ENCODE data around the gene ASAP2. TPM values are rescaled to one million over a fixed set of nuclear protein-coding genes. Genes with fewer than 3 reads are reported as not detected.

ASAP2 gene
- total RNA-seq, 2 donors from 2014 or later: 9.2 to 17.8 TPM

GRCh38 chr2:9221223-9221622 lies 14.6 kb downstream of the ASAP2 start:
- H3K9me3 ChIP-seq: no peaks in the 10 kb centered on the region
- intact Hi-C loops (cut with DNase I): no loop called here
- TF ChIP-seq POLR2A (IDR thresholded peaks at IDR 0.05) (no peak), POLR2AphosphoS5 (IDR thresholded peaks at IDR 0.05) (no peak), CTCF (IDR thresholded peaks at IDR 0.05) (no peak)
- no peak overlapping the region for H3K27ac ChIP-seq
- no peaks in the 10 kb centered on the region for H3K4me1 ChIP-seq (replicated peaks)
- H3K36me3 ChIP-seq: no peaks in the 10 kb centered on the region
- no peak overlapping the region for H3K4me3 ChIP-seq
- 78% methylated on average over 1 of the region's 1 CpG for WGBS
- no peaks in the 10 kb centered on the region for H3K27me3 ChIP-seq (replicated peaks; ENCODE audit: insufficient read depth)
- no peak for DNase-seq (ENCODE audit: low spot score)

GRCh38 chr2:9222239-9222892 lies 15.8 kb downstream of the ASAP2 start:
- peak overlapping the region in 1 of 2 donors; percentile 24 for H3K27ac ChIP-seq
- no peaks in the 10 kb centered on the region for H3K27me3 ChIP-seq (replicated peaks; ENCODE audit: insufficient read depth)
- TF ChIP-seq CTCF (IDR thresholded peaks at IDR 0.05): no peak
- peak; percentile 17 for TF ChIP-seq POLR2AphosphoS5 (IDR thresholded peaks at IDR 0.05)
- TF ChIP-seq POLR2A (IDR thresholded peaks at IDR 0.05): no peak
- no peaks in the 10 kb centered on the region for H3K36me3 ChIP-seq
- H3K4me1 ChIP-seq (replicated peaks): no peaks in the 10 kb centered on the region
- peak; percentile 49 for DNase-seq (ENCODE audit: low spot score)
- H3K4me3 ChIP-seq: no peak overlapping the region
- intact Hi-C loops (cut with DNase I): no loop called here
- 17% methylated on average over 9 of the region's 9 CpGs for WGBS
- H3K9me3 ChIP-seq: no peaks in the 10 kb centered on the region

- WGBS: 65% methylated on average over 2 of the region's 2 CpGs
- Histone ChIP-seq H3K27ac (peak overlapping the region in 1 of 2 donors; percentile 24), H3K27me3 (replicated peaks; ENCODE audit: insufficient read depth) (no peaks in the 10 kb centered on the region), H3K4me3 (no peak overlapping the region), H3K36me3 (no peaks in the 10 kb centered on the region), H3K9me3 (no peaks in the 10 kb centered on the region), H3K4me1 (replicated peaks) (no peaks in the 10 kb centered on the region)
- TF ChIP-seq POLR2A (IDR thresholded peaks at IDR 0.05) (no peak), POLR2AphosphoS5 (IDR thresholded peaks at IDR 0.05) (no peak), CTCF (IDR thresholded peaks at IDR 0.05) (no peak)
- no peak for DNase-seq (ENCODE audit: low spot score)
- intact Hi-C loops (cut with DNase I): no loop called here
Observed at GRCh38 chr2:9222893-9223287, 16.3 kb downstream of the ASAP2 start.

GRCh38 chr2:9225806-9226205 lies 19.2 kb downstream of the ASAP2 start:
- H3K4me3 ChIP-seq: no peak overlapping the region
- H3K27ac ChIP-seq: no peak overlapping the region
- intact Hi-C loops (cut with DNase I): no loop called here
- no peaks in the 10 kb centered on the region for H3K36me3 ChIP-seq
- no peaks in the 10 kb centered on the region for H3K4me1 ChIP-seq (replicated peaks)
- TF ChIP-seq POLR2A (IDR thresholded peaks at IDR 0.05) (no peak), POLR2AphosphoS5 (IDR thresholded peaks at IDR 0.05) (no peak), CTCF (IDR thresholded peaks at IDR 0.05) (no peak)
- H3K27me3 ChIP-seq (replicated peaks; ENCODE audit: insufficient read depth): no peaks in the 10 kb centered on the region
- H3K9me3 ChIP-seq: no peaks in the 10 kb centered on the region
- no peak for DNase-seq (ENCODE audit: low spot score)
- WGBS: 81% methylated on average over 10 of the region's 10 CpGs
